ENCODE data around the gene TFAP2B.

The TFAP2B gene

GRCh38 chr6:50795574-50795973, 23.1 kb upstream of the TFAP2B start:
- no peak for DNase-seq (ENCODE audit: low spot score)
- in situ Hi-C loops (cut with MboI; ENCODE audit: low sequenced_read_pairs, unreplicated experiment), result loop anchor here (25.0 kb wide), 1 partner anchor 658 kb away; no protein-coding TSS in a partner anchor
- no peak for TF ChIP-seq CTCF (IDR thresholded peaks at IDR 0.05; ENCODE audit: borderline replicate concordance, control extremely low read depth, extremely low read depth, insufficient read depth, missing control alignments)

- DNase-seq (ENCODE audit: low spot score), result no peak
- TF ChIP-seq CTCF (IDR thresholded peaks at IDR 0.05; ENCODE audit: borderline replicate concordance, control extremely low read depth, extremely low read depth, insufficient read depth, missing control alignments), result no peak
- in situ Hi-C loops (cut with MboI; ENCODE audit: low sequenced_read_pairs, unreplicated experiment), result loop anchor here (25.0 kb wide), 2 partner anchors 558 to 1208 kb away; no protein-coding TSS in a partner anchor
These were observed 14.4 kb upstream of the TFAP2B start for GRCh38 chr6:50804283-50804682.

- TF ChIP-seq CTCF (IDR thresholded peaks at IDR 0.05; ENCODE audit: borderline replicate concordance, control extremely low read depth, extremely low read depth, insufficient read depth, missing control alignments), result no peak
- no peak for DNase-seq (ENCODE audit: low spot score)
- in situ Hi-C loops (cut with MboI; ENCODE audit: low sequenced_read_pairs, unreplicated experiment), result loop anchor here (25.0 kb wide), 2 partner anchors 555 to 1205 kb away; no protein-coding TSS in a partner anchor
These were observed 11.6 kb upstream of the TFAP2B start for GRCh38 chr6:50807035-50807434.

- no peak for DNase-seq (ENCODE audit: low spot score)
- peak; percentile 4 for TF ChIP-seq CTCF (IDR thresholded peaks at IDR 0.05; ENCODE audit: borderline replicate concordance, control extremely low read depth, extremely low read depth, insufficient read depth, missing control alignments)
- in situ Hi-C loops (cut with MboI; ENCODE audit: low sequenced_read_pairs, unreplicated experiment), result loop anchor here (10.0 to 25.0 kb wide), 3 partner anchors 547 to 1197 kb away; no protein-coding TSS in a partner anchor
These were observed 3.1 kb upstream of the TFAP2B start for GRCh38 chr6:50815436-50816114.

- in situ Hi-C loops (cut with MboI; ENCODE audit: low sequenced_read_pairs, unreplicated experiment), result loop anchor here (10.0 to 25.0 kb wide), 3 partner anchors 546 to 1196 kb away; no protein-coding TSS in a partner anchor
- peak; percentile 67 for DNase-seq (ENCODE audit: low spot score)
- TF ChIP-seq CTCF (IDR thresholded peaks at IDR 0.05; ENCODE audit: borderline replicate concordance, control extremely low read depth, extremely low read depth, insufficient read depth, missing control alignments), result peak; percentile 75
These were observed 2.5 kb upstream of the TFAP2B start for GRCh38 chr6:50816115-50816675.

GRCh38 chr6:50816947-50817645, 1.6 kb upstream of the TFAP2B start:
- no peak for DNase-seq (ENCODE audit: low spot score)
- in situ Hi-C loops (cut with MboI; ENCODE audit: low sequenced_read_pairs, unreplicated experiment), result loop anchor here (10.0 to 25.0 kb wide), 3 partner anchors 545 to 1195 kb away; no protein-coding TSS in a partner anchor
- no peak for TF ChIP-seq CTCF (IDR thresholded peaks at IDR 0.05; ENCODE audit: borderline replicate concordance, control extremely low read depth, extremely low read depth, insufficient read depth, missing control alignments)
